T-helper 17 cell (primary cell): ENCODE data around the gene MYH6. TPM values are rescaled to one million over a fixed set of nuclear protein-coding genes. Genes with fewer than 3 reads are reported as not detected.

Experiments used
- ATAC-seq: fragments of 150-1000 bp; cut with Tn5 transposase; 2 replicates; pipeline ENCODE4 v1.10.0; 2021; ENCODE audit warnings: mild to moderate bottlenecking, moderate library complexity
- DNase-seq, 3 donors: peaks; one replicate each; pipeline versions ENCODE4 v3.0.0 to v3.0.0-alpha.2; 2020 to 2021
- H3K9me3 ChIP-seq: one replicate; pipeline ENCODE4 v1.7.0; 2013; ENCODE audit warnings: low read length, mild to moderate bottlenecking; ENCODE audit not compliant: control insufficient read depth, poor library complexity, severe bottlenecking
- H3K27ac Mint-ChIP-seq: one replicate; pipeline ENCODE4 v1.8.0; 2022; ENCODE audit warnings: mild to moderate bottlenecking, moderate library complexity, mixed read lengths
- H3K27me3 Mint-ChIP-seq: one replicate; pipeline ENCODE4 v1.8.0; 2022; ENCODE audit warnings: mixed read lengths
- H3K36me3 Mint-ChIP-seq: one replicate; pipeline ENCODE4 v1.8.0; 2022; ENCODE audit warnings: low read depth, mixed read lengths
- H3K4me1 Mint-ChIP-seq: one replicate; pipeline ENCODE4 v1.8.0; 2022; ENCODE audit warnings: mild to moderate bottlenecking, mixed read lengths
- H3K4me3 Mint-ChIP-seq: one replicate; pipeline ENCODE4 v1.8.0; 2022; ENCODE audit warnings: mild to moderate bottlenecking, moderate library complexity, mixed read lengths
- total RNA-seq, 4 donors: library from RNA in 2 of 4; stranded (reverse) in 2 of 4; gene quantifications; one replicate each; pipeline ENCODE4 v1.2.3 and lab custom pipeline; 2022 to 2026

Gene MYH6
- total RNA-seq, 2 donors from 2014 or later, result not detected

DNA sequence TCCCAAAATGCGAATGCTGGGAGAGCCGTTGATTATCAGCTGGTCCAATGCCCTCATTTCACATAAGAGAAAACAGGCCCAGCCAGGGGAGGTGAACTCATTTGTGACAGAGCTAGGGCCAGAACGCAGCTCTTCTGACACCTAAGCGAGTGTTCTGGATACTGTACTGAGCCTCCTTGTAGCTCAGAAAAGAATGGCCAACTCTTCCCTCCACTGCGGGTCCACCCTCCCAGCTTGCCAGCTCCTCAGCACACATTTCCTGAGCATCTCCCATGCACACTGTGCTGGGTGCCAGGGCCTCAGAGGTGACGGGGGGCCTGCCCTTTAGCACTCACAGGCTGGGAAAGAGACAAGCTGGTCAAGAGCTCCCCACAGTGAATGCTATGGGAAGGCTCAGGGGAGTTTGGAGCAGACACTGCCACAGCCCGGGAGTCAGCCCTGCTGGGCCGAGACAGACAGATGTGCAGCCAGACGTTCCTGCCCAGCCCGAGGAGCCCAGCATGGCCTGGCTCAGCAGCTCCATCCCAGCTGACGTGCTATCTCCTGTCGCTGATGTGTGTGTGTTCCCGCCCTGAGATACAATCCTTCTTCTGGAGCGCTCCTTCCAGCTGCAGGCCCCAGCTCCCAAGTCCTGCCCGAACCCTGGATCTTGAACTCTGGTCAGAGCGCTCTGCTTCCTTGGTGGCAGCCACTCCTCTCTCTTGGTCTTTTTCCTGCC is 27.7 kb downstream of the MYH6 start:
- Mint-ChIP-seq H3K4me3 (no peak overlapping the region), H3K4me1 (no peaks in the 10 kb centered on the region), H3K36me3 (no peaks in the 10 kb centered on the region), H3K27ac (no peak overlapping the region), H3K27me3 (peaks cover 49% of the 10 kb centered on the region)
- H3K9me3 ChIP-seq, result no peaks in the 10 kb centered on the region
- DNase-seq, result no peak
- peak; percentile 27 for ATAC-seq

DNA sequence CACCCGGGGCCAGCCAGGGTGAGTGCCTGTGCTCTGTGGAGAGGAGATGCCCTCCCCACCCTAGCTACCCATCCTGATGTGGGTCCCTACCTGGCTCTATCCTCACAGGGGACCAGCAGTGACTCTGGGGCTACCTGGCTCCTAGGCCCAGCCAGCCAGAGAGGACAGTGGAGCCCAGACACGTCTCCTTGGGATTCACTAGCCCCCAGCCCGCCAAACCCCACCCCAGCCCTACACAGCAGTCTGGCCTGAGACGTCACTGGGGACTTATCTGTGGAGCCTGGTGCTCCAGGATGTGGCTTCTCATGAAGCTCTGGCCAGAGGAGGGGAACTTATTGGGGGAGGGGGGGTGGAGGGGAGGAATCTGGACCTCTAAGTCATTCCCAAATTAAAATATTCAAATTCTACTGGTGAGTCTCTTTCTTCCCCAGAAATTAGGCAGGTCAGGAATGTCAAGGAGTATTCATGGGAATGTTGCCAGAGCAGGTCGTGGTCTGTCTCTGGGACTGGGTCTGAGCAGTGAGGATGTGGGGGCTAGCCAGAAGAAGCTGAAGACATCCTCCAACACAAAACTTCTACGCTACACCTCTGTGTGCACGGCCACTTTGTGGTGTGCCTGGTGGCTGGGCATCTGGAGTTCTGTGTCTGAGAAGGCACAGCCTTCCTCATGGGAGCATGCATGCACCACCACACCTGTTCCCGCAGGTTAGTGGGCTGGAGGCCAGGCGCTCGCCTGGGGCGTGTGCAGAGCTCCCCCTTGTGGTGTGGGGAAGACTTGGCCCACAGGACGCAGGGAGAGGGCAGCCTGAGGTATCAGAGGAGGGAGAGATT is 28.5 kb downstream of the MYH6 start:
- Mint-ChIP-seq H3K27ac (no peak overlapping the region), H3K4me1 (no peaks in the 10 kb centered on the region), H3K27me3 (peaks cover 47% of the 10 kb centered on the region), H3K36me3 (no peaks in the 10 kb centered on the region), H3K4me3 (no peak overlapping the region)
- H3K9me3 ChIP-seq, result no peaks in the 10 kb centered on the region
- ATAC-seq (peak; percentile 93), DNase-seq (peak; percentile 40 to 63 (median 51))

DNA sequence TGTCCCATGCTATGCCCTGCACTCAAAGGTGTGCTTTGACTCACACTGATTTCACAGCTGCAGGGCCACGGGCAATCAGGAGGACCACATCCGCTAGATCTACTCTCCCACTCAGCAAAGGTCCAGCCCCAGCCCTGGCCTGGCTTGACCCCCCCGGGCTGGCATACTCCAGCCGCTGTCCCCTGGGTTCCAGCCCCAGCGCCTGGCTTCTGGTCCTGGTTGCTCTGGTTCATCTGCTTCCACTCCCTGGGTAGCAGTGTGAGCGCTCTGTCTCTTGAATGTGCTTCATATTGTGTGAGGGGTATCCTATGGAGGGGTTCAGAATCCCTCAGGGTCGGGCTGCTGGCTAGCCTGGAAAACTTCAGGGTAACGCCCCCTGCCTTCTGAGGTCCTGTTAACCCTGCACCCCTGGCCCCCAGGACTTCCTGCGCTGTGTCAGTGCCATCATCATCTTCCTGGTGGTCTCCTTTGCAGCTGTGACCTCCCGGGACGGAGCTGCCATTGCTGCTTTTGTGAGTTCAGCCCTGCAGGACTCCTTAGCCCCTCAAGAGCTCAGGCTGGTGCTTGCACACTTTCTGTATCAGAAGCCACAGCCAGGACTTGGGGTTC is 29.4 kb downstream of the MYH6 start:
- Mint-ChIP-seq H3K36me3 (no peaks in the 10 kb centered on the region), H3K27ac (no peak overlapping the region), H3K4me3 (no peak overlapping the region), H3K4me1 (no peaks in the 10 kb centered on the region), H3K27me3 (peaks cover 44% of the 10 kb centered on the region)
- H3K9me3 ChIP-seq, result no peaks in the 10 kb centered on the region
- ATAC-seq (no peak), DNase-seq (no peak)

DNA sequence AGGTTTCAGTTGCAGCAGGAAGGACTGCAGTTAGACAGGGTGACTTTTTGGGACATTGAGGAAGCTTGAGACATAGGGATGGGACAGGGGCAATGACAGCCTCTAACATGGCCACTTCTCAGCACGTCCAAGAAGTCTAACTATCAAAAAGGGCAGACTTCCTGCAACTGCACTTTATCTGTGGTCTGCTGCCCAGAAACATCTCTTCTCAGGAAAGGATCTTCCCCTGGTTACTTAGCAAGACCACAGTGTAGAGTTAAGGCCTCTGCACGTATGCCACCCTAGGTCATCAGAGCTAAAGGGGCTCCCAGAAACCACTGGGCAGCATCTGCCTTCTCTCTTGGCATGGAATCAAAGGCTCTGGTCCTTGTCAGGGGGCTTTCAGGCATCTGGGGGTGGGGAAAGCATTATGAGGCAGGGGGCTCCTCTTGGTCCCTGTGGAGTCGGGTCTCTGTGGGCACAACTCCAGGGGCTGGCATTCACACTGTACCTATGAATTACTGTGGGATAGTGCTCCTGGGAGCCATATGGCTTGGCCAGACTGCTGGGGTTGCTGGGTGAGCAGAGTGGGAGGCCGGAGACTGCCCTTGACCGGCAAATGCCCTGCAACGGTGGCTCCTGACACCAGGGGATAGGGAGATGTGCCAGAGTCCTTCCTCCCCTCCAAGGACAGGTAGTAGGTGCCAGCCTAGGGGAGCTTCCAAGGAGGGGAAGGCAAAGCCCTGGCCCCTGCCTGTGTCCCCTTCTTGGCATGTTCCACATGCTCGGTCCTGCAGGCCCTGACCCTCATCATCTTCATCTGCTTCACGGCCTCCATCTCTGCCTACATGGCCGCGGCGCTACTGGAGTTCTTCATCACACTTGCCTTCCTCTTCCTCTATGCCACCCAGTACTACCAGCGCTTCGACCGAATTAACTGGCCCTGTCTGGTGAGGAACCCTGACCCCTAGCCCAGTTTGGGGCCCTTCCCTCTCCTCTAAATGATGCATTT is 30.2 kb downstream of the MYH6 start:
- ATAC-seq (no peak), DNase-seq (no peak)
- no peak overlapping the region for H3K4me3 Mint-ChIP-seq
- H3K36me3 Mint-ChIP-seq, result no peaks in the 10 kb centered on the region
- peaks cover 42% of the 10 kb centered on the region for H3K27me3 Mint-ChIP-seq
- no peaks in the 10 kb centered on the region for H3K9me3 ChIP-seq
- H3K27ac Mint-ChIP-seq, result no peak overlapping the region
- H3K4me1 Mint-ChIP-seq, result no peaks in the 10 kb centered on the region

DNA sequence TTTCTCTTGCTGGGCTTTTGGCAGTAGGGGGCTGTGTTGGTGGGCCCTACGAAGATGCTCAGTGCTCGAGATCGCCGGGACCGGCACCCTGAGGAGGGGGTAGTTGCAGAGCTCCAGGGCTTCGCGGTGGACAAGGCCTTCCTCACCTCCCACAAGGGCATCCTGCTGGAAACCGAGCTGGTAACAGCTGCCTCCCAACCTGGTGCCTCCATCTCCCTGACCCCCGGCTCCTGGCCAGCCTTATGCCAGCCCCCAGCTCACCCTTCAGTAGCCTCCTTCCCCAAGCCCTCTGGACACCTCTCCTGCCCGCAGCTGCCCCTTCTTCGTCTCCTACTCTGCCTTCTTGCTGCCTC is 30.9 kb downstream of the MYH6 start:
- no peak overlapping the region for H3K27ac Mint-ChIP-seq

DNA sequence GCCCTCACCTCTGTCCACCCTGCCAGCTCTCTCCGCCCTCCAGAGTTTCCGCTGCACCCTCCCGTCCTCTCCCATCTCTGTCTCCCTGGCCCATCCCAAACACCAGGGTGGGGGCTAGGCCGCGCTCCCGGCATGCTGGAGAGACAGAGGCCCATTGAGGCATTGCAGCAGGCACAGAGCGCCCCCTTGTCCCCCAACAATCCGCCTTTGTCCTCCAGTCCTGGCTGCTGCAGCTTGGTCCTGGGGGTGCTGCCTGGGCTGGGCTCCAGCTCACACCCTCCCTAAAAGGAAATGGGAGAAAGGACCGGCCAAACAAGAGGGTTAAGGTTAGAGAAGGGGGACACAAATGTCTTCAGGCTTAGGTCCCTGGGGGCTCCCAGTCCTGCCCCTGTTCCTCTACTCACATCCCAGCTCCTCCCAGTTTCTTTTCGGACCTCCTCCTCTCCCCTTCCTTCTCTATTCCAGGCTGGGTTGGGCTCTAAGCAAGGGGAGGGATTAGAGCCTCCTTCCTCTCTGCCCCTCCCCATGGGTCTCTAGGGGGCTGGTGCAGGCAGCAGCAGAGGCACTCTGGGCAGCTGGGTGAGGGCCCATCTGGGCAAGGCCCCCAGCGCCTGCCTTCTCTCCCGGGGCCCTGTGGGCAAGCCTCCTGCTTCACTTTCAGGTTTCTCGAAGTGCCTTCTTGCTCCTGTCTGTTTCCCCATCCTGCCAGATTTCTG is 31.4 kb downstream of the MYH6 start, which contains the start of gene CMTM5:
CMTM5 (plus strand) TSS at position 565 of the 716 bp plus-strand sequence. CDS start 206 bp downstream, outside the sequence.
- Mint-ChIP-seq H3K27me3 (peaks cover 33% of the 10 kb centered on the region), H3K27ac (no peak within 1 kb of the TSS), H3K4me1 (no peaks in the 10 kb centered on the region), H3K36me3 (peaks cover under 1% of the 10 kb centered on the region), H3K4me3 (no peak within 1 kb of the TSS)
- ATAC-seq (no peak), DNase-seq (no peak)
- no peaks in the 10 kb centered on the region for H3K9me3 ChIP-seq

More for the DNA sequence above, 30.9 kb downstream of the MYH6 start:
- no peaks in the 10 kb centered on the region for H3K9me3 ChIP-seq
- no peaks in the 10 kb centered on the region for H3K36me3 Mint-ChIP-seq
- no peak for DNase-seq
- ATAC-seq, result no peak
- peaks cover 37% of the 10 kb centered on the region for H3K27me3 Mint-ChIP-seq
- H3K4me3 Mint-ChIP-seq, result no peak overlapping the region
- H3K4me1 Mint-ChIP-seq, result no peaks in the 10 kb centered on the region

DNA sequence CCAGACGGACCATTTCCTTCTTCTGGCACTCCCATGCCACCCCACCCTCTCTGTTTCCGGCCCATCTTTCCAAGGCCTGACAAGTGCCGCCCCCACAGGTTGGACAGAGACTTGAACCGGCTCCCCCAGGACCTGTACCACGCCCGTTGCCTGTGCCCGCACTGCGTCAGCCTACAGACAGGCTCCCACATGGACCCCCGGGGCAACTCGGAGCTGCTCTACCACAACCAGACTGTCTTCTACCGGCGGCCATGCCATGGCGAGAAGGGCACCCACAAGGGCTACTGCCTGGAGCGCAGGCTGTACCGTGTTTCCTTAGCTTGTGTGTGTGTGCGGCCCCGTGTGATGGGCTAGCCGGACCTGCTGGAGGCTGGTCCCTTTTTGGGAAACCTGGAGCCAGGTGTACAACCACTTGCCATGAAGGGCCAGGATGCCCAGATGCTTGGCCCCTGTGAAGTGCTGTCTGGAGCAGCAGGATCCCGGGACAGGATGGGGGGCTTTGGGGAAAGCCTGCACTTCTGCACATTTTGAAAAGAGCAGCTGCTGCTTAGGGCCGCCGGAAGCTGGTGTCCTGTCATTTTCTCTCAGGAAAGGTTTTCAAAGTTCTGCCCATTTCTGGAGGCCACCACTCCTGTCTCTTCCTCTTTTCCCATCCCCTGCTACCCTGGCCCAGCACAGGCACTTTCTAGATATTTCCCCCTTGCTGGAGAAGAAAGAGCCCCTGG is 32.4 kb downstream of the MYH6 start:
- Mint-ChIP-seq H3K27ac (no peak overlapping the region), H3K27me3 (peaks cover 34% of the 10 kb centered on the region)
- ATAC-seq, result no peak

DNA sequence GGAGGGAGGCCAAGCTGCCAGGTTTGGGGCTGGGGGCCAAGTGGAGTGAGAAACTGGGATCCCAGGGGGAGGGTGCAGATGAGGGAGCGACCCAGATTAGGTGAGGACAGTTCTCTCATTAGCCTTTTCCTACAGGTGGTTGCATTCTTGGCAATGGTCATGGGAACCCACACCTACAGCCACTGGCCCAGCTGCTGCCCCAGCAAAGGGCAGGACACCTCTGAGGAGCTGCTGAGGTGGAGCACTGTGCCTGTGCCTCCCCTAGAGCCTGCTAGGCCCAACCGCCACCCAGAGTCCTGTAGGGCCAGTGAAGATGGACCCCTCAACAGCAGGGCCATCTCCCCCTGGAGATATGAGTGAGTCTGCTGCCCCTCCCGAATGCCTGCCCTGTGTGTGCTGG is 35.0 kb downstream of the MYH6 start:
- peaks cover 39% of the 10 kb centered on the region for H3K27me3 Mint-ChIP-seq
- no peak for DNase-seq
- H3K36me3 Mint-ChIP-seq, result peaks cover 6% of the 10 kb centered on the region
- H3K4me1 Mint-ChIP-seq, result peaks cover 4% of the 10 kb centered on the region
- H3K9me3 ChIP-seq, result no peaks in the 10 kb centered on the region
- no peak overlapping the region for H3K27ac Mint-ChIP-seq
- H3K4me3 Mint-ChIP-seq, result no peak overlapping the region
- no peak for ATAC-seq

More for the DNA sequence above, 32.4 kb downstream of the MYH6 start:
- DNase-seq, result no peak
- no peaks in the 10 kb centered on the region for H3K9me3 ChIP-seq
- Mint-ChIP-seq H3K4me1 (no peaks in the 10 kb centered on the region), H3K4me3 (no peak overlapping the region), H3K36me3 (peaks cover 3% of the 10 kb centered on the region)

DNA sequence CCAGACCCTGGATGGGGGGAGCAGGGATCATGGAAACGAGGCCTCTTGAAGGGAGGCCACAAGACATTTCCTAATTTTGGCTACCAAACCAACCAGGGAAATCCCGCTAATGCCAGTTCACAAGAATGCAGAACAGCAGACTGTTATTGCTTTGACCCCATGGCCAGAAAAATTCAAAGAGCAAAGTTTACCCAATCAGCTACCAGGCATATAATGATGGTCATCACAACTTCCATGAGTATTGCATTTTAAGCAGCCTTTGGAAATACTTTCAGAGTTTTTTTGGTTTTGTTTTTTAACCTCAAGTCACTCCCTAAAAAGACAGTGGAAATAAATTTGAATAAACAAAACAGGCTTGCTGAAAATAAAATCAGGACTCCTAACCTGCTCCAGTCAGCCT is 35.6 kb downstream of the MYH6 start, which contains the start of gene IL25:
IL25 (plus strand) TSS at position 301 of the 400 bp plus-strand sequence.
- H3K27me3 Mint-ChIP-seq, result peaks cover 42% of the 10 kb centered on the region
- peaks cover 6% of the 10 kb centered on the region for H3K36me3 Mint-ChIP-seq
- no peak within 1 kb of the TSS for H3K27ac Mint-ChIP-seq
- H3K9me3 ChIP-seq, result no peaks in the 10 kb centered on the region
- DNase-seq, result no peak
- H3K4me3 Mint-ChIP-seq, result no peak within 1 kb of the TSS
- peaks cover 4% of the 10 kb centered on the region for H3K4me1 Mint-ChIP-seq
- ATAC-seq, result no peak

DNA sequence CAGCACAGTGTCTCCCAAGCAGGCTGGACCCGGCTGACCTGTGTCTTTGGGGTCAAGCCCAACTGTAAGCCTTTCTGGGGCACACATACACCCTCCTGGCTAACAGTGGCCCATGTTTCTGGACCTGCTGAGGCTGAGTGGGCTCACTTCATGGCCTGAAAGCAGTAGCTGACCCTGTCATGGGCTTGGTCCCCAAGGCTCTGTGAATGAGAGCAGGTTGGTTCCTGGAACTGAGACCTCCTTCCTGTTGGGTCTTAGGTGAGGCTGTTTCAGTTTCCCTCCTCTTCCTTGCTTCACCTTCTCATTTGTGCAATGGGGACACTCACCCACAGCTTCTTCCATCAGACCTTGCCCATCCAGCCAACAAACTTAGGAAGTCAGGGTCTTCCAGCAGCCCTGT is 36.2 kb downstream of the MYH6 start:
- no peak for ATAC-seq
- no peak overlapping the region for H3K27ac Mint-ChIP-seq
- DNase-seq, result no peak
- no peaks in the 10 kb centered on the region for H3K9me3 ChIP-seq
- peaks cover 6% of the 10 kb centered on the region for H3K4me1 Mint-ChIP-seq
- H3K4me3 Mint-ChIP-seq, result no peak overlapping the region
- H3K36me3 Mint-ChIP-seq, result peaks cover 6% of the 10 kb centered on the region
- H3K27me3 Mint-ChIP-seq, result peaks cover 42% of the 10 kb centered on the region

DNA sequence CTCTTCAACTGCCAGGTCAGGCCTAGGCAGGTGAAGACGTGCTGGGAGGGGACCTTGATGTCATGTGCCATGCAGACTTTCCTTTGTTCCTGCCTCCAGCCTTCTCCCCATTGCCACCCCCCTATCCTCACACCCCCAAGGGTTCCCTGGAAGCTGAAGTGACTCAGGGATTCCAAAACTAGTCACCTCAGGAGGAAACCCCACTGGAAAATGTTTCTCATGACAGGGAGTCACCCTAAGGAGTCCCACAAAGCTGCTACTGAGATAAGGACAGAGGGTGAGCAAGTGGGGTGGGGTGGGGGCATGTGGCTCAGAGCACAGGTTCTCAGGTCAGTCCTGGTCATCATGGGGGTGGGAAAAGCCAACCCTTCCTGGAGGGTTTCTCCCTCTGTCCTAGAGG is 37.9 kb downstream of the MYH6 start:
- peaks cover 6% of the 10 kb centered on the region for H3K36me3 Mint-ChIP-seq
- H3K4me1 Mint-ChIP-seq, result peaks cover 7% of the 10 kb centered on the region
- DNase-seq (no peak), ATAC-seq (no peak)
- H3K4me3 Mint-ChIP-seq, result no peak overlapping the region
- H3K9me3 ChIP-seq, result no peaks in the 10 kb centered on the region
- H3K27ac Mint-ChIP-seq, result no peak overlapping the region
- peaks cover 44% of the 10 kb centered on the region for H3K27me3 Mint-ChIP-seq
